HL-60 (cell line): Measurements from ENCODE around the gene UTP25.

Experiments
- DNase-seq, 2 experiments: peaks; one replicate each; pipeline ENCODE4 v3.0.0-alpha.2; 2010 to 2020; ENCODE audit warnings: low read depth in 1 of 2, low spot score in 1 of 2
- H3K27ac ChIP-seq: fragments of 250-450 bp; sonication (Bioruptor Pico); replicated peaks from 2 replicates; pipeline ENCODE4 v1.5.1; 2020; ENCODE audit warnings: mild to moderate bottlenecking, moderate library complexity
- H3K27me3 ChIP-seq: fragments of 250-450 bp; sonication (Bioruptor Pico); 2 replicates; pipeline ENCODE4 v1.5.1; 2021; ENCODE audit warnings: mild to moderate bottlenecking, moderate library complexity; ENCODE audit not compliant: insufficient read depth, poor library complexity, severe bottlenecking
- H3K4me3 ChIP-seq: replicated peaks from 2 replicates; pipeline ENCODE4 v1.5.1; 2011; ENCODE audit warnings: mild to moderate bottlenecking, control low read depth, low read length; ENCODE audit not compliant: insufficient read depth
- GABPA ChIP-seq: IDR thresholded peaks from 2 replicates; pipeline ENCODE4 v1.6.1; 2012; ENCODE audit warnings: low read depth
- POLR2AphosphoS5 ChIP-seq: IDR thresholded peaks from 2 replicates; pipeline ENCODE4 v1.6.1; 2012; ENCODE audit warnings: low read depth
- SPI1 ChIP-seq: IDR thresholded peaks from 2 replicates; pipeline ENCODE4 v1.6.1; 2012; ENCODE audit warnings: low read depth, mild to moderate bottlenecking, borderline replicate concordance
- TF ChIP-seq, protein P1 (sequence below): IDR thresholded peaks from 2 replicates; pipeline ENCODE4 v1.6.1; 2012; ENCODE audit warnings: low read depth; ENCODE audit not compliant: insufficient replicate concordance
- TF ChIP-seq, protein P2 (sequence below): IDR thresholded peaks from one replicate; pipeline ENCODE4 v1.5.1; 2011; ENCODE audit warnings: low read length, control low read depth, inconsistent platforms; ENCODE audit not compliant: insufficient read depth

Gene UTP25

DNA sequence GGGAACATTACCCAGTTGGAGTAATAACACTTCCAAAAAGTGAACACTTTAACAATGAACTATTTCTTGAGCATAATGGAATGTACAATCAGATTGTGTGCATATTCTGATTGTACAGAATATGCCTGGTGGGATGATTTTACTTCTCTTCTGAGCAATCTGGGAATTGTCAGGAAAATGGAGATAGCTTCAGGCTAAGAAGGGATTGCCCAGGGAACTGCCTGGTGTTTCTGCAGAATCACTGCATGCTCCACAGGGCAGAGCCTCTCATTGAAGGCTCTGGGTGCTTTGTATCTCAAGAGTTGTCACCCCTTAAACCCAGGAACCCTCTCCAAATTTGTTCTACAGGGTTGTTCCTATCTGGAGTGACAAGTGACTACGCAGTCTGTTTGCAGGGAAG lies 51.2 kb downstream of the UTP25 start:
- H3K4me3 ChIP-seq: no peak overlapping the region
- no peak overlapping the region for H3K27ac ChIP-seq

DNA sequence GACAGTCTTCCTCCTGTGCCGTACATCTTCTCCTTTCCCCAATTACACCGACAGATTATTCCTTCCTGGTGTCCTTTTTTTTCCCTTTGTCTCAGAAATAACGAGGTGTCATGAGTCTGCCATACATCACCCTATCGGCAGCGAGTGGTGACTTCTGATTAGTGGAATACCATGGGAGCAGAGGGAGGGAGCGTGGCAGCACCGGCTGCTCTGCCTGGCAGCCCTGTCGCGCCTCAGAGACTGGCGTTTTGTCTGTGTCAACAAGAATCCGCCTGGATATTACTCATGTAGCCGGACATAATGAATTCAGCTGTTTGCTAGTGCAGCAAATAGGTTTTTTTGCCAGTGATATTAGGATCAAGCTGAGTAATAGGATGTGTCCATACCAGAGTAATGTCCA lies 51.8 kb downstream of the UTP25 start:
- Histone ChIP-seq H3K27me3 (peaks cover 8% of the 10 kb centered on the region), H3K27ac (no peak overlapping the region), H3K4me3 (no peak overlapping the region)
- DNase-seq: no peak
- no peak for TF ChIP-seq SPI1
- no peak for TF ChIP-seq POLR2AphosphoS5
- no peak for TF ChIP-seq GABPA
- TF ChIP-seq, protein P1, sequence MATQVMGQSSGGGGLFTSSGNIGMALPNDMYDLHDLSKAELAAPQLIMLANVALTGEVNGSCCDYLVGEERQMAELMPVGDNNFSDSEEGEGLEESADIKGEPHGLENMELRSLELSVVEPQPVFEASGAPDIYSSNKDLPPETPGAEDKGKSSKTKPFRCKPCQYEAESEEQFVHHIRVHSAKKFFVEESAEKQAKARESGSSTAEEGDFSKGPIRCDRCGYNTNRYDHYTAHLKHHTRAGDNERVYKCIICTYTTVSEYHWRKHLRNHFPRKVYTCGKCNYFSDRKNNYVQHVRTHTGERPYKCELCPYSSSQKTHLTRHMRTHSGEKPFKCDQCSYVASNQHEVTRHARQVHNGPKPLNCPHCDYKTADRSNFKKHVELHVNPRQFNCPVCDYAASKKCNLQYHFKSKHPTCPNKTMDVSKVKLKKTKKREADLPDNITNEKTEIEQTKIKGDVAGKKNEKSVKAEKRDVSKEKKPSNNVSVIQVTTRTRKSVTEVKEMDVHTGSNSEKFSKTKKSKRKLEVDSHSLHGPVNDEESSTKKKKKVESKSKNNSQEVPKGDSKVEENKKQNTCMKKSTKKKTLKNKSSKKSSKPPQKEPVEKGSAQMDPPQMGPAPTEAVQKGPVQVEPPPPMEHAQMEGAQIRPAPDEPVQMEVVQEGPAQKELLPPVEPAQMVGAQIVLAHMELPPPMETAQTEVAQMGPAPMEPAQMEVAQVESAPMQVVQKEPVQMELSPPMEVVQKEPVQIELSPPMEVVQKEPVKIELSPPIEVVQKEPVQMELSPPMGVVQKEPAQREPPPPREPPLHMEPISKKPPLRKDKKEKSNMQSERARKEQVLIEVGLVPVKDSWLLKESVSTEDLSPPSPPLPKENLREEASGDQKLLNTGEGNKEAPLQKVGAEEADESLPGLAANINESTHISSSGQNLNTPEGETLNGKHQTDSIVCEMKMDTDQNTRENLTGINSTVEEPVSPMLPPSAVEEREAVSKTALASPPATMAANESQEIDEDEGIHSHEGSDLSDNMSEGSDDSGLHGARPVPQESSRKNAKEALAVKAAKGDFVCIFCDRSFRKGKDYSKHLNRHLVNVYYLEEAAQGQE: no peak
- TF ChIP-seq, protein P2, sequence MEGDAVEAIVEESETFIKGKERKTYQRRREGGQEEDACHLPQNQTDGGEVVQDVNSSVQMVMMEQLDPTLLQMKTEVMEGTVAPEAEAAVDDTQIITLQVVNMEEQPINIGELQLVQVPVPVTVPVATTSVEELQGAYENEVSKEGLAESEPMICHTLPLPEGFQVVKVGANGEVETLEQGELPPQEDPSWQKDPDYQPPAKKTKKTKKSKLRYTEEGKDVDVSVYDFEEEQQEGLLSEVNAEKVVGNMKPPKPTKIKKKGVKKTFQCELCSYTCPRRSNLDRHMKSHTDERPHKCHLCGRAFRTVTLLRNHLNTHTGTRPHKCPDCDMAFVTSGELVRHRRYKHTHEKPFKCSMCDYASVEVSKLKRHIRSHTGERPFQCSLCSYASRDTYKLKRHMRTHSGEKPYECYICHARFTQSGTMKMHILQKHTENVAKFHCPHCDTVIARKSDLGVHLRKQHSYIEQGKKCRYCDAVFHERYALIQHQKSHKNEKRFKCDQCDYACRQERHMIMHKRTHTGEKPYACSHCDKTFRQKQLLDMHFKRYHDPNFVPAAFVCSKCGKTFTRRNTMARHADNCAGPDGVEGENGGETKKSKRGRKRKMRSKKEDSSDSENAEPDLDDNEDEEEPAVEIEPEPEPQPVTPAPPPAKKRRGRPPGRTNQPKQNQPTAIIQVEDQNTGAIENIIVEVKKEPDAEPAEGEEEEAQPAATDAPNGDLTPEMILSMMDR: no peak

More for the DNA sequence above, 51.2 kb downstream of the UTP25 start:
- no peak for DNase-seq
- TF ChIP-seq GABPA (no peak), SPI1 (no peak), POLR2AphosphoS5 (no peak)
- TF ChIP-seq, protein P2: no peak
- TF ChIP-seq, protein P1: no peak
- H3K27me3 ChIP-seq: peaks cover 10% of the 10 kb centered on the region

DNA sequence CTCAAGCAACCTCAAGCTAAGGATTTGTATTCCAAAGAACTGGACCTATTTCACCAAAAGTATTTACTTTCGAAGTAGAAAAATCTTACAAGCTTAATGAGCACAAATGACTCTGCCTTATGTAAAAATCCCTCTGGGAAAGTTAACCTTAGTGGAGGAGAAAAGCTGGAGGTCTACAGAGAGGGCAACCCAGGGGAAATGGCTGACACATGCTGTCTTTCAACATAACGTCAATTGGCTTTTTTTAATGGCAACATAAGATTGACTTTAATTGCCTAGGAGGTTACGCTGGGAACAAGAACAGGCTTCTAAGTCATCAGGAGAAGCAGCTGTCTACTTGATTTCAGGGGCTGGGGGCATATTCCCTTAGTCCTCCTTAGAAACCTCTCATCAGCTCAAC lies 52.3 kb downstream of the UTP25 start:
- TF ChIP-seq POLR2AphosphoS5 (no peak), GABPA (no peak), SPI1 (no peak)
- TF ChIP-seq, protein P2: no peak
- TF ChIP-seq, protein P1: no peak
- DNase-seq: no peak
- Histone ChIP-seq H3K27ac (no peak overlapping the region), H3K27me3 (peaks cover 8% of the 10 kb centered on the region), H3K4me3 (no peak overlapping the region)
